D721Med (cell line): ENCODE results near the gene C2CD3.

ENCODE experiments used
- DNase-seq: peaks from one replicate; pipeline ENCODE4 v3.0.0; 2011; ENCODE audit warnings: low spot score; ENCODE audit not compliant: insufficient read length
- FAIRE-seq: peaks from 2 replicates; lab custom pipeline; 2011; peaks lifted over from hg19 to GRCh38; lab: Jason Lieb, UNC
- CTCF ChIP-seq: IDR thresholded peaks from 2 replicates; pipeline ENCODE4 v1.5.1; 2012; ENCODE audit warnings: mild to moderate bottlenecking, control low read depth; ENCODE audit not compliant: insufficient read depth; ENCODE audit errors: missing control alignments

Gene C2CD3

GRCh38 chr11:73998846-73999575, 171.8 kb downstream of the C2CD3 start:
- no peak for FAIRE-seq
- DNase-seq, result no peak
- TF ChIP-seq CTCF, result no peak

GRCh38 chr11:73997120-73997770, 173.6 kb downstream of the C2CD3 start:
- no peak for TF ChIP-seq CTCF
- FAIRE-seq (no peak), DNase-seq (no peak)

GRCh38 chr11:73996161-73996747, 174.5 kb downstream of the C2CD3 start:
- no peak for TF ChIP-seq CTCF
- DNase-seq (no peak), FAIRE-seq (no peak)

GRCh38 chr11:73995731-73996130, 175.1 kb downstream of the C2CD3 start:
- FAIRE-seq, result no peak

GRCh38 chr11:73995247-73995646, 175.6 kb downstream of the C2CD3 start:
- DNase-seq (no peak), FAIRE-seq (no peak)
- no peak for TF ChIP-seq CTCF

More at GRCh38 chr11:73995731-73996130, 175.1 kb downstream of the C2CD3 start:
- no peak for TF ChIP-seq CTCF
- DNase-seq, result no peak

- no peak for DNase-seq
- TF ChIP-seq CTCF, result no peak
- FAIRE-seq, result no peak
Observed at GRCh38 chr11:73991471-73992006, 179.3 kb downstream of the C2CD3 start.
